Ishikawa (cell line): ENCODE measurements around the gene TTC6.

Experiments used
- CEBPB ChIP-seq: IDR thresholded peaks from 2 replicates; pipeline ENCODE4 v1.6.1; 2012
- CREB1 ChIP-seq: IDR thresholded peaks from 2 replicates; pipeline ENCODE4 v1.6.1; 2012; ENCODE audit warnings: low read depth
- EGR1 ChIP-seq: IDR thresholded peaks from 2 replicates; pipeline ENCODE4 v1.6.1; 2012
- EP300 ChIP-seq: IDR thresholded peaks from 2 replicates; pipeline ENCODE4 v1.6.1; 2012; ENCODE audit warnings: borderline replicate concordance
- FOXM1 ChIP-seq: IDR thresholded peaks from 2 replicates; pipeline ENCODE4 v1.6.1; 2012; ENCODE audit warnings: low read depth, borderline replicate concordance
- NFIC ChIP-seq: IDR thresholded peaks from 2 replicates; pipeline ENCODE4 v1.6.1; 2012
- RAD21 ChIP-seq: IDR thresholded peaks from 2 replicates; pipeline ENCODE4 v1.6.1; 2012; ENCODE audit warnings: low read depth
- TAF1 ChIP-seq: IDR thresholded peaks from 2 replicates; pipeline ENCODE4 v1.6.1; 2012; ENCODE audit warnings: low read depth, mild to moderate bottlenecking
- TEAD4 ChIP-seq: IDR thresholded peaks from 2 replicates; pipeline ENCODE4 v1.6.1; 2012
- YY1 ChIP-seq: IDR thresholded peaks from 2 replicates; pipeline ENCODE4 v1.6.1; 2012; ENCODE audit warnings: low read depth
- ZBTB7A ChIP-seq: IDR thresholded peaks from 2 replicates; pipeline ENCODE4 v1.6.1; 2012; ENCODE audit warnings: low read depth
- TF ChIP-seq, protein P1 (sequence below): IDR thresholded peaks from 2 replicates; pipeline ENCODE4 v1.6.1; 2012; ENCODE audit warnings: low read depth, mild to moderate bottlenecking
- TF ChIP-seq, protein P2 (sequence below): IDR thresholded peaks from 2 replicates; pipeline ENCODE4 v1.6.1; 2012

- no peak for TF ChIP-seq TAF1
- TF ChIP-seq EGR1: no peak
- TF ChIP-seq YY1: no peak
- no peak for TF ChIP-seq RAD21
- TF ChIP-seq EP300: no peak
- no peak for TF ChIP-seq CREB1
- no peak for TF ChIP-seq TEAD4
- no peak for TF ChIP-seq FOXM1
- TF ChIP-seq, protein P1, sequence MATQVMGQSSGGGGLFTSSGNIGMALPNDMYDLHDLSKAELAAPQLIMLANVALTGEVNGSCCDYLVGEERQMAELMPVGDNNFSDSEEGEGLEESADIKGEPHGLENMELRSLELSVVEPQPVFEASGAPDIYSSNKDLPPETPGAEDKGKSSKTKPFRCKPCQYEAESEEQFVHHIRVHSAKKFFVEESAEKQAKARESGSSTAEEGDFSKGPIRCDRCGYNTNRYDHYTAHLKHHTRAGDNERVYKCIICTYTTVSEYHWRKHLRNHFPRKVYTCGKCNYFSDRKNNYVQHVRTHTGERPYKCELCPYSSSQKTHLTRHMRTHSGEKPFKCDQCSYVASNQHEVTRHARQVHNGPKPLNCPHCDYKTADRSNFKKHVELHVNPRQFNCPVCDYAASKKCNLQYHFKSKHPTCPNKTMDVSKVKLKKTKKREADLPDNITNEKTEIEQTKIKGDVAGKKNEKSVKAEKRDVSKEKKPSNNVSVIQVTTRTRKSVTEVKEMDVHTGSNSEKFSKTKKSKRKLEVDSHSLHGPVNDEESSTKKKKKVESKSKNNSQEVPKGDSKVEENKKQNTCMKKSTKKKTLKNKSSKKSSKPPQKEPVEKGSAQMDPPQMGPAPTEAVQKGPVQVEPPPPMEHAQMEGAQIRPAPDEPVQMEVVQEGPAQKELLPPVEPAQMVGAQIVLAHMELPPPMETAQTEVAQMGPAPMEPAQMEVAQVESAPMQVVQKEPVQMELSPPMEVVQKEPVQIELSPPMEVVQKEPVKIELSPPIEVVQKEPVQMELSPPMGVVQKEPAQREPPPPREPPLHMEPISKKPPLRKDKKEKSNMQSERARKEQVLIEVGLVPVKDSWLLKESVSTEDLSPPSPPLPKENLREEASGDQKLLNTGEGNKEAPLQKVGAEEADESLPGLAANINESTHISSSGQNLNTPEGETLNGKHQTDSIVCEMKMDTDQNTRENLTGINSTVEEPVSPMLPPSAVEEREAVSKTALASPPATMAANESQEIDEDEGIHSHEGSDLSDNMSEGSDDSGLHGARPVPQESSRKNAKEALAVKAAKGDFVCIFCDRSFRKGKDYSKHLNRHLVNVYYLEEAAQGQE: no peak
- no peak for TF ChIP-seq ZBTB7A
- no peak for TF ChIP-seq NFIC
- TF ChIP-seq, protein P2, sequence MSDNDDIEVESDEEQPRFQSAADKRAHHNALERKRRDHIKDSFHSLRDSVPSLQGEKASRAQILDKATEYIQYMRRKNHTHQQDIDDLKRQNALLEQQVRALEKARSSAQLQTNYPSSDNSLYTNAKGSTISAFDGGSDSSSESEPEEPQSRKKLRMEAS: no peak
- TF ChIP-seq CEBPB: no peak
Measured at GRCh38 chr14:37625597-37626595, 30.5 kb downstream of the TTC6 start.
